Activated CD4-positive, CD25-positive, alpha-beta regulatory T cell (primary cell): Measurements from ENCODE around the gene CD83.
A peak's percentile ranks its signal among the peaks of the same experiment; 100 is the strongest.

Experiments
- DNase-seq, 4 experiments: peaks; one replicate each; lab custom pipeline; 2025; lab: John Stamatoyannopoulos, UW

Gene CD83

GRCh38 chr6:14123386-14124111 is 6.0 kb downstream of the CD83 start:
- no peak for DNase-seq

DNA sequence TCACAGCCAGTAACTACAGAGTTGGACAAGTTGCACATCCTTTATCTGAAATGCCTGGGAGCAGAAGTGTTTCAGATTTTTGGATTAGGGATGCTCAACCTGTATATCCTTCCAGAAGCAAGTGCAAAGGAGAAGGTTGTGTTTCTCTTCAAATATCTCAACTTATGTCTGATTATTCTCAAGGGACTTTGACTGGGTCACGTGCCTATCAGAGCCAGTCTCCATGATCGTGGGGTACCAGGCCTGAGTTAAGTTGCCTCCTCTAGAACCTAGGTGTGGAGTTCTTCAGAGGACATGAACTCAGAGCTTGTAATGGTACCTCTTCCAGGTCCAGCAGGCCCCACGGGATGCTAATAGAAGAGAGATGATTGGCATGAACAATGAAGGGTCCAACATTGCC is 7.8 kb downstream of the CD83 start:
- DNase-seq: no peak

DNA sequence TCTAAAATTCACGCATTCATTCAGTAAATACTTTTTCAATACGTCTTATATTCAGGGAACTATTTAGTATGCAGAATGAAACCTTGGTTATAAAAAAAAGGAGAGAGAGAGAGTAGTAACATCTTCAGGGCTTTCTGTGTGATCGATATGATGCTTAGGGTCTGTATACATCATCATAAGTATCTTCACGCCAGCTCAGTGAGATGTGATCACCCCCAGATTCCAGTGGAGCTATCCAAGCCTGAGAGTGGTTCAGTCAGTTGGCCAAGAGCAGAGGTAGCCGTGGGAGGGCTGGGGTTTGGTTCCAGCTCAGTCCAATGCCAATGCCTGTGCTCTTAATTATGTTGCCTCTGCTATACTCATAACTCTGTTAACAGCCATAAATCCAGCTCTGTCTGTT is 8.6 kb downstream of the CD83 start:
- no peak for DNase-seq

DNA sequence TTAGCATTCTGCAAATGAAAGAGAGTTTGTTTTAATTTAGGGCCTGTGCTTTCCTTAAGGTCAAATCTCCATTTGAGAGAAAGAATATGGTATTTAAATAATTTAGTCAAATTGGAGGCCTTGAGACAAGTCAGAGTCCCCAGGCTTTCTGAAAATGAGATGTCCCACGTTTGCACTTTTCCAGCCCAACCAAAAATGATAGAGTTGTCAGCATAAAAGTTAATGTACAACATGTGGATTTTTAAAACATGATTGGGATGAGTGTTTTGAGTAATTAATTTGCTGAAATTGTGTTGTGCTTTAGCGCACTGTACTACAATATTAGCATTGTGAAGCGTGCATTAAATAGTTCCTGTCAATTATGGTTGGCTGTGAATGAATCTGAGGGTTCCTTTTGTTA is 10.0 kb downstream of the CD83 start:
- no peak for DNase-seq

DNA sequence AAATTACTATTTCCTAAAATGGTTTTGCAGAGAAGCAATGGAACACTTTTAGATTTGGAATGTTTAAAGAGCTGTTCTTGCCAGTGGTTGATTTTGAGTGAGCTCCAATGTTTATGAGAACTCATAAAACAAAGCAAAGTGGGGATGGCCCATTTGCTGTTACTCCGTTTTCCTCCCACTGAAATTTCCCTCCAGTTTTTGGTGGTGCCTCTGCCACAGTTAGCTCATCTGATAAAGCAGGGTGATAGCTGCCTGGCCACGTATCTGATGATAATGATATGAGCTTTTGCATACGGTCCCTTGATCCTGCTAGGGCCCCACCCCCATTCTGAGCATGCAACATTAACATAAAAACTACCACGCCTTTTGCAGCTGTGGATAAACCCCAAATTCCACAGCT is 10.4 kb downstream of the CD83 start:
- no peak for DNase-seq

GRCh38 chr6:14128746-14129145 is 11.2 kb downstream of the CD83 start:
- DNase-seq: no peak

- DNase-seq: no peak
Measured at GRCh38 chr6:14129575-14129974, 12.0 kb downstream of the CD83 start.

GRCh38 chr6:14130435-14131075 is 13.0 kb downstream of the CD83 start:
- no peak for DNase-seq

GRCh38 chr6:14131579-14131978 is 14.0 kb downstream of the CD83 start:
- no peak for DNase-seq

- no peak for DNase-seq
Measured at GRCh38 chr6:14132244-14132920, 14.8 kb downstream of the CD83 start.

DNA sequence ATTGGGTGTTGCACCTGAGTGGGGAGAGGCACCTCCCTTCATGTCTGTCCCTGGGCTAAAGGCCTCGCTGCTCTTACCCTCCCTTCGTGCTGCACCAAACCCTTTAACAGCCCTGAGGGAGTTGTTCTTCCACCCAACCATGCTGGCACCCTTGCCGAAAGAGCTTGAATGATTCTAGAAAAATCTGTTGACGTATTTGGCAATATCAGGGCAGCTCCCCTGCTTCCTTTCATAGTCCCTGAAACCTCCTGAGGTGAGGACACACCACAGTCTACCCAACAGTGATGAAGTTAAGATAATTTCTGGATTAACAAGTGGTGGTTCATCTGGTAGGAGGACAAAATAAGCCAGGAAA is 15.3 kb downstream of the CD83 start:
- DNase-seq: no peak

- DNase-seq: no peak
Measured at GRCh38 chr6:14134211-14134910, 16.8 kb downstream of the CD83 start.

GRCh38 chr6:14135893-14136539 is 18.4 kb downstream of the CD83 start:
- no peak for DNase-seq

DNA sequence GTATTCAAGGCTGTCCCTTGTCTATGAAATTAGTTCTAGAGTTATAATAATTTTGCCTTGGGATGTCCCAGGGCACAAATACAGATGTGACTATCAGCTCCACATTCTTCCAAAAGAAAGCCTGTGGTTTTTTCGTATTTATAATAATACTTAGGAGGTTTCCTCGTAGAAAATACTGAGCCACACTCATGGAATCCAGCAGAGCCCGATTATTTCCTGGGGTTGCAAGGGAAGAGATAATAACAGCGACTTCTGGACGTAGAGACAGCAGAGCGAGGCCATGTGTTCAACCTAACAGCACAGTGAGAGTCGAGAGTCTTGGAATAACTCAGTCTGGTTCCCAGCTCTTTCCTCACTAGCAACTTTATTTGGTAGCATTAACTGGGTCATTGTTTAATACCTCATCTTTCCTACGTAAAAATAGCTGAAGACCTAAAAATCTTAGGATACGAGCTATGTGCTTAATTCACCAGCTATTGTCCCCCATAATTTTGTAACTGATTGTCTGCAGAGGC is 21.2 kb downstream of the CD83 start:
- no peak for DNase-seq

GRCh38 chr6:14141351-14142062 is 23.9 kb downstream of the CD83 start:
- no peak for DNase-seq

GRCh38 chr6:14142063-14142450 is 24.5 kb downstream of the CD83 start:
- DNase-seq: no peak

GRCh38 chr6:14142511-14143223 is 25.1 kb downstream of the CD83 start:
- DNase-seq: no peak

DNA sequence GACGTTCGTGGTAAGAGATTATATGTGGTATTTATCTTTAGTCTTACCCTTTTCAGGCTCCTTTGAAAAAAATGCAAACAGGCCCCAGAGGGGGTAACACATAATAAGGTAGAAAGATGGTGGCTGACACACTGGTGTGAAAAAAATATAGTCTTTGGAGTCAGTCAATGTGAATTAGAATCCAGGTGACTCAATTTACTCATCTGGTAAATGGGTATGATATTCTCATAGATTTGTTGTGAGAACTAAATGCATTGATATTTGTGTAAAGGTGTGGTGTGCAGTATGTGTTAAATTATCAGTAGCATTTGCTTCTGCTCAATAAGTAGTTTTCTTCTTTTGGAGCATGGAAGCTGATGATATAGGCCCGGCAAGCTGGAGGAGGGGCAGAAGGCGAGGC is 25.7 kb downstream of the CD83 start:
- DNase-seq: no peak

DNA sequence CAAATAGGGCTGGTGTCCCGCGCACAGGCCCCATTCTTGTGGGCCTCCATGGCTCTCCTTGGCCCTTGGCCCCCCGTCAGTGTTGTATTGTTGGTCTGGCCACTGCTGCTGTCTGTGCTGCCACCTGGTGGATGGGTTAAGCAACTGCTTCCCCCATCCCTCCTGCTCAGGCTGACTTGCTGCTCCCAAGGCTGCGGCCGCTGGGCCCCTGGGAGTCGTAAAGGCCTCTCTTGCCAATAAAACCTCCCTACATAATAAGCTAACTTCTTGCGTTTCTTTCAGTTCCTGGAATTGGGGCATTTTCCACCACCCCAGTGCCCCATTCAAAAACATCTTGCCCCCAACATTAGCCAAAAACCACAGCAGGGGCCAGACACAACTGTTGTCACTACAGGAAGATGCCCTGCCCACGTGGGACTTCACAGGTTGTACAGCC is 27.1 kb downstream of the CD83 start:
- DNase-seq: peak; percentile 47 to 67 (median 56)

DNA sequence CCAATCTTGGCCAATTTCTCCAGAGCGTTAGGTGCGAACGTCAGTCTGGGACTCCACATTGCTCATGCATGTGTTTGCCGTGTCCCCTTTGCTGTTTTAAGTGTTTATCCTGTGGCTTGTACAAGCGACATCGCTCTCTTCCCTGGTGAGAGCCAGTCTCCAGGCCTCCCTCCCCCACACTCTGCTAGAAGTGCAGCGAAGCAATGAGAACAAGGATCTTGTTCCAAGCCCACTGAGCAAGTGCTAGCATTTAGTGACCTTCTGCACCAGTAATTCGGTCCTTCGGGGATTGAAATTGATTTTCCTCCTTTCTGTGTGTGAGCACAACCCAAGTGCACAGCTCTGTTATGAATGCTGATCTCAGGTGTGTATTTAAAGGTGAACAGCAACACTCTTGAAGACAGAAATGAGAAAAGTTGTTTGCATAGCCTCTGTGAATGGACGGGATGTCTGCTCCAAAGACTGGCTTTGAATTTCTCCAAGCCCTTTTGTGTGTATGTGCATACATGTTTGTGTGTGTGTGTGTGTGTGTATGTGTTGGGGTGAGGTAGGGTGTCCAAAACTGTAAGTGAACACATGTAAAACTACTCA is 29.0 kb downstream of the CD83 start:
- no peak for DNase-seq
